Brain pericyte (primary cell): ENCODE measurements around the gene TEPSIN.

Experiments used
- DNase-seq: peaks from one replicate; pipeline ENCODE4 v3.0.0-alpha.2; 2012; ENCODE audit warnings: low read depth, low spot score

The TEPSIN gene

GRCh38 chr17:81267390-81268067 lies 28.7 kb upstream of the TEPSIN start:
- no peak for DNase-seq

- DNase-seq, result no peak
Observed at GRCh38 chr17:81265576-81265975, 26.7 kb upstream of the TEPSIN start.

DNA sequence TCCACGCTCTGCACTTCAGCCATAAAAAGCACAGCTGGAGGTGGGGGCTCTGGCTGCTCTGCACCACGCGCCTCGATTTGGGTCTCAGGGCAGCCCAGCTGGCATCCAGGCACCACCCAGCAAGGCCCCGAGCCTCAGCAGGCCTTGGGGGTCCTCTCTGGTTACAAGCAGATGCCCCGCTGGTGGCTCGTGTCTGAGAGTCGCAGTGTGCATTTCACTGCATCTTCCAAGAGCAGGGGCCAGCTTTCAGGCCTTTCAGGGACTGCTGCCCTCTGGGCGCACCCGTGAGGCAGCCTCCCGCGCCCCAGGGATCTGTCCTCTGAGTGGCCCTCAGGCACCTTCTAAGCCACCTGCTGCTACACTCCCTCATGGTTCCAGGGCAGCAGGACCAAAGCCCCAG lies 25.8 kb upstream of the TEPSIN start:
- DNase-seq, result no peak

DNA sequence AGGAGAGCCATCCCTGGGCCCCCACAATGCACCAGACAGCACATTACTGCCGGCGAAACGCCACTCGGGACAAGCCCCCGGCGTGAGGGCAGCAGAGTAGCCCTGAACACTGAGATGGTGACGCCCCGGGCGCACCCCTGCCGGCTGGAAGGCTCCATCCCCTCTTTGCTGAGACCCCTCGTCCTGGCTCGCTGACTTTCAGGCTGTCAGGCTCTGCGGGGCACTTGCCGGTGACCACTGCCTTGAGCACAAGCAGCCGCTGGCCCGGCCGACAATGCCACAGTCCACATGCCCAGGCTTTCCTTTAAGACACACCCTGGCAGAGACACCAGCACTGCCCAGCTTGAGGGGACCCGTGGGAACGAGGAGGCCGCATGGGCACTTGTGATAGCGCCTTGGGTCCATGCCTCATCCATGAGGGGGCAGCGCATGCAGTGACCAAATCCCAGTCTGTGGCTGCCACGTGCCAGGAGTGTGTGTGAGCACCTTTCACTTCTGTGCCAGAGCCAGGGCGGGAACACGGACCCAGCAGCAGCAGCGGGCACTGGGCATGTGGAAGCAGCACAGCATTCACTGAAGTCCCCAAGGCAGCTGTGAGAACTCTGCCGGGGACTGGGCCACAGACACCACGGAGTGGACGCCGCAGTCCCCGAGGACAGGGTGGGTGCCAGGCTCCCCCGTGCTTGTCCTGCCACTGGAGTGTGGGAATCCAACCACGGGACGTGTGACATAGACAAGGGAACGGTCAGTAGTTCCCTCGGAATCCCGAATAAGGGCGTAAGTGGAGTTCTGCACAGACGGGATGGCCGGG lies 24.7 kb upstream of the TEPSIN start:
- DNase-seq, result no peak

- DNase-seq, result no peak
Observed at GRCh38 chr17:81261582-81262336, 22.9 kb upstream of the TEPSIN start.

DNA sequence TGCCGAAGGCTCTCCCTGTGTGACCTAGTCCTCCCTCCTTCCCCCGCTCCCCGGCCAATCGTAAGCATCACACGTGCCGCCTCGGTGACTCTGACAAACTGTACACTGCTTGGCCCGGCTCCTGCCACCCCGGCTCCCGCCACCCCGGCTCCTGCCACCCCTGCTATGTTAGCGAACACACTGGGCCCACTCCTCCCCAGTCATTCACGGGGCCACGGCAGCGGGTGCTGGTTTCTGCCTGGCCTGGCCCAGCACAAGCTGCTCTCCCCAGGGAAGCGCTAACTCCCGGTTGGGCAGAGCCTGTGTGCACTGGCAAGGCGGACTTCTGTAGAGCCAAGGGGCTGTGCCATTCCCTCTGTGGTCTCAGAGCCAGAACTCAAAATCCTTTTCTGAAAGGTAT lies 22.2 kb upstream of the TEPSIN start:
- DNase-seq, result no peak

DNA sequence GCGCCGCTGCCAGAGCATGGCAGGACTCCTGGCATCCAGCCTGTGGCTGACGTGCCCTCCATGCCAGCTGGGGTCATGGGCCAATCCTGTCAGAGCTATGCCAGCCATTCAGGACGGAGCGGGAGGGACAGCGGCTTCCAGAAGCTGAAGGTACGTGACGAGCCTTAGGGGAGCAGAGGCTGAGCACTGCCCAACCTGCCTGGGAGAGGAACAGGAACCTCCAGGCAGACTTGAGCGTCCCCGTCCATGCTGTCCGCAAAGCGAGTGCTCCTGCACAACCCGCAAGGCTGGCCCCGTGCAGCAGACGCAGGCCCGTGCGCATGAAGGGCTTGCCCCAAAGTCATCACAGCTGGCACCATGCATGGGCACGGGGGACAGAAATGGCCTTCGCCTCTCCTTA lies 21.8 kb upstream of the TEPSIN start:
- DNase-seq, result no peak

- DNase-seq, result no peak
Observed at GRCh38 chr17:81260171-81260570, 21.3 kb upstream of the TEPSIN start.

DNA sequence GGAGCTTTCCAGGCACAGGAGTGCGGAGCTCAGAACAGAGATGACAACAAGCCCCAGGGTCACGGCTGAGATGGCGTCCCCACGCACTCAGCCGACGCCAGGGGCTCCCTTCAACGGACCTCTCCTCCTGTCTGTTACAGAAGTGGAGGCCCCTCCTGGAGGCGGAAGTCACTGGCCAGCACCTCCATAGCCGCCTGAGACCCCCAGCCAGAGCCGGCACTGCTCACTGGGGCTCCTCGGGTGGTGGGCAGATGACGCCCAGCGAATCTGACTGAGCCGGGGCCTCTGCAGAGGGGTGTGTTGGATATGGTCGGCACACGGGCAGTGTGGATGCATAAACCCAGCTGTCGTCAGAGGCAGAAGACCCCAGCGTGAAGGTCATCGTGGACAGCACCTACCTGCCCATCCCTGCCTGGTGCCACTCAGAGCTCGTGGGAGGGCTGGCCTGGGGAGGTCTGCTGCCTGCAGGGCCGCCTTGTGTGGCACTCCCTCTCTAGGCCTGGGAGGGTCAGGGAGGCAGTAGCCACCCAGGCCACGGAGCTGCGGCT lies 20.3 kb upstream of the TEPSIN start:
- no peak for DNase-seq

DNA sequence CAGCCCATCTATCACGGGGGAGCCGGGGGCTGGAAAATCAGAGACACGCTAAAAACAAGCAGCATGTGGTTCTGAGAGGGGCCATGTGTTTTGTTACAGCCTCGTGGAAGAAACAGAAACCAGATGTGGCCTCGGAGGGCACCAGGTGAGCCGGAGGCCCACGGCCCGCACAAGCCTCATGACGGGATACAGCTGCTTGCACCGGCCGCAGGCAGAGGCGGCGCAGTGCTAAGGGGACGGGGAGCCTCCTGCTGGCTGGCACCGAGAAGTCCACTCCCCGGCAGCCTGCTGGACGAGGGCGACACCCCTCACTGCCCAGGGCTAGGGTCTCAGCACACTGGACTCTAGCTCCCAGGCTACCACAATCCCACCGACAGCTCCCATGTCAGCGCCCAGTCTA lies 19.4 kb upstream of the TEPSIN start:
- no peak for DNase-seq

DNA sequence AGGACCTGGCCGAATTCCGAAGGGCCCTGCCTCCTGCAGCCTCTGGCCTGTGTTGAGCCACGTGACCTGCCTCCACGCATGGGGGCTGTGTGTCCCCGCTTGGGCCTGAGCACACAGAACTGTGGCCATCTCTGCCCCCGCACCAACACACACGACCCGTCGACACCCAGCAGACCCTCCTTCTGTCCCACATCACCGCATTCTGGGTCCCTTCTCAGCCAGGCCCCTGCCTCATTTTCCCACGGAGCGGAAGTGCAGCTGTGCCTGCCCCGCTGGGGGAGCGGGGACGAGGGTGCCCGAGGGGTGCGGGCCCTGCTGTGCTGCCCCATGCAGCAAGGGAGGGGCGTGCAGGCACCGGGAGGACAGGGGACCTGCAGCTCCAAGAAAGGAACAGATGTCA lies 18.7 kb upstream of the TEPSIN start:
- no peak for DNase-seq

DNA sequence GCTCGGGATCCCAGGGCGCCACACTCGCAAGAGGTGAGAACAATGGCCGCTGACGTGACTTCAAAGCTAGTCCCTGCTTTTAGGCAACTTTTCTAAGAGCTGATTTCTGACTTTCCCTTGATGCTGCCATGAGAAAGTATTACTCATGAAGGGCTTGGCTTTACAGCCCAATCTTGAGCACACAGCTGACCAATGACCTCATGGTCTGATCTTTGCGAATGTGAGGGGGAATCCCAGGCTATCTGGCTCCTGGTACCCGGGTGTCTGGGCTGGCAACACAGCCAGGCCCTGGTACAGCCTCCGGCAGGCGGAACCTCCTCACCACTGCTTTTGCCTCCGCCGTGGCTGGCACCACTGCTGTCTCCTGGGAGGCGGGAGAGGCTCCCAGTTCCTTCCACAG lies 17.8 kb upstream of the TEPSIN start:
- no peak for DNase-seq

DNA sequence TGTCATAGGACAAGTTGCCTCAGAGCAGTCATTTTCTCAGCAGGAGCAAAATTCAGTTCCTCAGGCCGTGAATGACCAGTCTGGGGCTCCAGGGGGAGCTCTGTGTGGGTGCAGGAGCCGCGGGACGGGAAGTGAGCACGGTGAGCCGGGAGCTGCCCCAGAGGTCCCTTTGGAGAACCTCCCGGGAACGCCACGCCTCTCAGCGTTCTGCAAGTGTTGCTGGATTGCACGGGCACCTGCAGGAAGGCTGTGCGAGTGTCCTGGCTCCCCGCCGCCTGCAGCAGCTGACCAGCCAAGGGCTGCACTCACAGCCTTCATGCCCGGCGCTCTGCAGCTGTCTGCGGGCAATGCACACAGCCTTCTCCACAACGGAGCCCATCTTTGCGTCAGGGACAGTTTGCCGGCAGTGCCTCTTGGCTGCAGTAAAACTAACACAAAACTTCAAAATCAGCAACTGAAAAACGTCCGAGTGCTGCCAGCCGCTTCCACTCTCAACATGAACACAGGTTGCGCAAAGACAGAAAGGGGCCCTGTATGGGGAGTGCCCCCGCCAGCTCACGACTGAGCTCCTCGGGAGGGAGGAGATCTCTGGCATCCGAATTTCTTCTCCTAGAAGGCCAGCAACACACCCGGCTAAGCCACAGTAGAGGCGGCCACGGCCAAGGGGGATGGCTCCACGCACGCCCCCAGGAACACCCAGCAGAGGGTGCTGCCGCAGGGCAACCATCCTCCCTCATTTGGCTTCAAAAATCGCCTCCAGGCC lies 16.3 kb upstream of the TEPSIN start:
- DNase-seq, result peak; percentile 16

GRCh38 chr17:81253358-81254131 lies 14.7 kb upstream of the TEPSIN start:
- DNase-seq, result no peak

DNA sequence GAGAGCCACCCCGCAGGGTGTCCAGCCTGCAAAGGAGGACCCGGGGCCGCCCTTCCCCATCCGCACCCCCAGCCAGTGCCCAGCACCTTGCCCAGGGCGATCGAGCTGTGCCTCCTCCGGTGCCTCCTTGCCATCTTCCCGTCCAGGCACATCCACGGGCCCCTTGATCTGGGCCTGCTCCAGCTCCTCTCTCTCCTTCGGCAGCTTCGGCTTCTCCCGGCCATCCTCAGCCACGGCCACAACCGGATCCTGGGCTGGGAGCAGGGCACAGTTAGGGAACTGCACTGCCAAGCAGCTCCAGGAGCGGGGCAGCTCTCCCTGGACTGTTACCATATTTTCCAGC lies 14.1 kb upstream of the TEPSIN start:
- DNase-seq, result no peak

GRCh38 chr17:81252326-81252986 lies 13.6 kb upstream of the TEPSIN start:
- no peak for DNase-seq

- no peak for DNase-seq
Observed at GRCh38 chr17:81251709-81252301, 12.9 kb upstream of the TEPSIN start.

DNA sequence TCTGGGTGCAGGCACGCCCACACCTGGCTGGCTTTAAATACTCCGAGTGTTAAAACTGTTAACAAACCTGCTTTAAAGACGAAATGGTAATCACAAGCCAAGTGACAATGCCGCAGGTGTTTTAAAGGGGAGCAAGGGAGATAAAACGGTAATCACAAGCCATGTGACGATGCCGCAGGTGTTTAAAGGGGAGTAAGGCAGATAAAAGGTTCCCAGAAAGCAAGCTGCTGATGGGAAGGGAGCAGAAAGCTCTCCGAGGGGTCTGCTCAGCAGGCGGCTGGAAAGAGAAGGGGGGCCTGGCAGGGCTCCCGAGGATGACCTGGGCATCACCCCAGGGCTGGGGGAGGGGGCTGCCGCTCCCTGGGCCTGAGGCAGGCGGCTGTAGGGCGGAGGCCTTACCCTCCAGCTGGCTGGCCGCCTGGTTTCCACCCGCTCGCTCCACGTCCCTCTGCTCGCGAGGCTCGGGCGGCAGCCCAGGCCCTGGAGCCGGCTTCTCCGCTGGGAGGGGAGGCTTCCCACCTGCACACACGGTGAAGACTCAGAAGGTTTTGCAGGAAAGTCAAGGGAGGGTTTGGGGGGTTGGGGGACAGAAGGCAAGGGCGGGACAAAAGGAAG lies 12.3 kb upstream of the TEPSIN start:
- no peak for DNase-seq

- DNase-seq, result no peak
Observed at GRCh38 chr17:81250286-81251093, 11.6 kb upstream of the TEPSIN start.
